ENCODE measurements around the gene GALNT6.

GALNT6 gene

GRCh38 chr12:51417826-51418225 lies 26.6 kb upstream of the GALNT6 start:
- DNase-seq (ENCODE audit: low read depth) = no peak
- H3K4me3 ChIP-seq (ENCODE audit: low read length) = no peak overlapping the region
- no peak for TF ChIP-seq CTCF (conservative IDR thresholded peaks at IDR 0.05; ENCODE audit: low read depth, low read length)

- TF ChIP-seq CTCF (conservative IDR thresholded peaks at IDR 0.05; ENCODE audit: low read depth, low read length) = no peak
- no peak overlapping the region for H3K4me3 ChIP-seq (ENCODE audit: low read length)
- peak; percentile 56 for DNase-seq (ENCODE audit: low read depth)
Observed at GRCh38 chr12:51415931-51416330, 24.7 kb upstream of the GALNT6 start.

- no peak for DNase-seq (ENCODE audit: low read depth)
- TF ChIP-seq CTCF (conservative IDR thresholded peaks at IDR 0.05; ENCODE audit: low read depth, low read length) = no peak
- H3K4me3 ChIP-seq (ENCODE audit: low read length) = no peak overlapping the region
Observed at GRCh38 chr12:51413791-51414190, 22.6 kb upstream of the GALNT6 start.

GRCh38 chr12:51413149-51413548 lies 21.9 kb upstream of the GALNT6 start:
- no peak for TF ChIP-seq CTCF (conservative IDR thresholded peaks at IDR 0.05; ENCODE audit: low read depth, low read length)
- no peak overlapping the region for H3K4me3 ChIP-seq (ENCODE audit: low read length)
- no peak for DNase-seq (ENCODE audit: low read depth)

- DNase-seq (ENCODE audit: low read depth) = no peak
- no peak overlapping the region for H3K4me3 ChIP-seq (ENCODE audit: low read length)
- TF ChIP-seq CTCF (conservative IDR thresholded peaks at IDR 0.05; ENCODE audit: low read depth, low read length) = no peak
Observed at GRCh38 chr12:51409846-51410245, 18.6 kb upstream of the GALNT6 start.

GRCh38 chr12:51407604-51408003 lies 16.4 kb upstream of the GALNT6 start:
- no peak for DNase-seq (ENCODE audit: low read depth)
- no peak overlapping the region for H3K4me3 ChIP-seq (ENCODE audit: low read length)
- no peak for TF ChIP-seq CTCF (conservative IDR thresholded peaks at IDR 0.05; ENCODE audit: low read depth, low read length)

- DNase-seq (ENCODE audit: low read depth) = no peak
- TF ChIP-seq CTCF (conservative IDR thresholded peaks at IDR 0.05; ENCODE audit: low read depth, low read length) = no peak
- no peak overlapping the region for H3K4me3 ChIP-seq (ENCODE audit: low read length)
Observed at GRCh38 chr12:51406859-51407258, 15.7 kb upstream of the GALNT6 start.
